A549 (cell line): ENCODE data around the gene HARBI1. TPM values are rescaled to one million over a fixed set of nuclear protein-coding genes. Genes with fewer than 3 reads are reported as not detected.

Source experiments
- ATAC-seq, 2 experiments: fragments of 200-7000 bp in 1 of 2; fragments of >200 bp in 1 of 2; cut with Nextera tagmentation in 1 of 2; cut with Tn5 transposase in 1 of 2; 3 replicates each; pipeline versions ENCODE4 v1.8.0 to v1.9.1; 2018 to 2020; ENCODE audit warnings: mild to moderate bottlenecking in 1 of 2, moderate library complexity in 1 of 2
- CTCF ChIA-PET: fragments of 300-600 bp; sonication (Branson Sonifier 250); formaldehyde crosslinking; extraction: SDS; loops from one replicate; lab custom pipeline; 2021; ENCODE audit warnings: antibody characterized with exemption, inconsistent platforms; lab: Yijun Ruan, JAX
- POLR2A ChIA-PET: fragments of 350-600 bp; formaldehyde crosslinking; extraction: SDS; loops from one replicate; lab custom pipeline; 2021; ENCODE audit warnings: antibody characterized with exemption, inconsistent platforms; lab: Yijun Ruan, JAX
- DNase-seq, 2 experiments: peaks; one replicate each; pipeline versions ENCODE4 v3.0.0 to v3.0.0-alpha.2; 2011 to 2016; ENCODE audit warnings: low read depth in 1 of 2, low spot score in 1 of 2
- FAIRE-seq: peaks from 2 replicates; lab custom pipeline; 2011; peaks lifted over from hg19 to GRCh38; lab: Jason Lieb, UNC
- H3K27ac ChIP-seq, 2 experiments: fragments of >200 bp; sonication (Bioruptor Twin); formaldehyde crosslinking; 3 replicates each; pipeline ENCODE4 v1.5.1; 2016 to 2017
- H3K4me1 ChIP-seq: fragments of >200 bp; sonication (Bioruptor Twin); formaldehyde crosslinking; 3 replicates; pipeline ENCODE4 v1.6.1; 2016
- H3K4me2 ChIP-seq: fragments of >200 bp; sonication (Bioruptor Twin); formaldehyde crosslinking; 3 replicates; pipeline ENCODE4 v1.6.1; 2016
- H3K4me3 ChIP-seq: fragments of >200 bp; sonication (Bioruptor Twin); formaldehyde crosslinking; 3 replicates; pipeline ENCODE4 v1.5.1; 2016
- H3K9me3 ChIP-seq: fragments of >200 bp; sonication (Bioruptor Twin); formaldehyde crosslinking; 3 replicates; pipeline ENCODE4 v1.6.1; 2016
- ATOH8 ChIP-seq: fragments of 250-450 bp; sonication (Bioruptor Pico); IDR thresholded peaks from 2 replicates; pipeline ENCODE4 v1.5.0; 2020; ENCODE audit warnings: low read depth, mild to moderate bottlenecking, moderate library complexity
- CBX2 ChIP-seq: fragments of 200-600 bp; sonication (generic); IDR thresholded peaks from 2 replicates; pipeline ENCODE4 v1.6.1; 2016; ENCODE audit warnings: low read depth, mild to moderate bottlenecking, borderline replicate concordance
- CBX8 ChIP-seq: fragments of 200-600 bp; sonication (generic); IDR thresholded peaks from 2 replicates; pipeline ENCODE4 v1.6.1; 2016
- CEBPB ChIP-seq, 2 experiments: fragments of >200 bp in 1 of 2; sonication (Bioruptor Twin) in 1 of 2; formaldehyde crosslinking in 1 of 2; IDR thresholded peaks; 2 replicates each; pipeline ENCODE4 v1.6.1; 2012 to 2016
- CHD2 ChIP-seq: fragments of 150-350 bp; IDR thresholded peaks from 2 replicates; pipeline ENCODE4 v1.6.1; 2014; ENCODE audit warnings: low read length; ENCODE audit not compliant: partially characterized antibody
- CTCF ChIP-seq: fragments of >200 bp; sonication (Bioruptor Twin); formaldehyde crosslinking; IDR thresholded peaks from 3 replicates; pipeline ENCODE4 v1.5.1; 2016
- ELK1 ChIP-seq: fragments of 150-350 bp; IDR thresholded peaks from 2 replicates; pipeline ENCODE4 v1.6.1; 2014; ENCODE audit warnings: low read depth, mild to moderate bottlenecking, low read length
- EP300 ChIP-seq, 2 experiments: fragments of >200 bp; sonication (Bioruptor Twin); formaldehyde crosslinking; IDR thresholded peaks; 2 replicates in 1 of 2; 3 replicates in 1 of 2; pipeline ENCODE4 v1.6.1; 2016 to 2017
- FOSB ChIP-seq: fragments of 250-450 bp; sonication (Bioruptor Pico); IDR thresholded peaks from 2 replicates; pipeline ENCODE4 v1.5.0; 2020; ENCODE audit warnings: mild to moderate bottlenecking, moderate library complexity
- HMGXB4 ChIP-seq: fragments of 250-450 bp; sonication (Bioruptor Pico); IDR thresholded peaks from 2 replicates; pipeline ENCODE4 v1.5.0; 2021; ENCODE audit warnings: mild to moderate bottlenecking, moderate library complexity, borderline replicate concordance
- HOXB5 ChIP-seq: fragments of 250-450 bp; sonication (Bioruptor Pico); IDR thresholded peaks from 2 replicates; pipeline ENCODE4 v1.5.0; 2020; ENCODE audit warnings: mild to moderate bottlenecking, moderate library complexity
- KDM1A ChIP-seq: fragments of 200-600 bp; sonication (generic); IDR thresholded peaks from 2 replicates; pipeline ENCODE4 v1.6.1; 2016; ENCODE audit warnings: low read depth, mild to moderate bottlenecking
- KDM5A ChIP-seq: fragments of 200-600 bp; sonication (generic); IDR thresholded peaks from 2 replicates; pipeline ENCODE4 v1.6.1; 2016; ENCODE audit warnings: antibody characterized with exemption, mild to moderate bottlenecking
- PBX3 ChIP-seq: IDR thresholded peaks from 2 replicates; pipeline ENCODE4 v1.6.1; 2012
- POLR2A ChIP-seq: IDR thresholded peaks from 2 replicates; pipeline ENCODE4 v1.6.1; 2012; ENCODE audit warnings: mild to moderate bottlenecking, low read length
- RARB ChIP-seq: fragments of 250-450 bp; sonication (Bioruptor Pico); IDR thresholded peaks from 2 replicates; pipeline ENCODE4 v1.8.0; 2021; ENCODE audit warnings: mild to moderate bottlenecking, moderate library complexity
- REST ChIP-seq: fragments of 200-600 bp; sonication (generic); IDR thresholded peaks from 2 replicates; pipeline ENCODE4 v1.6.1; 2016; ENCODE audit warnings: antibody characterized with exemption, mild to moderate bottlenecking, moderate library complexity
- SMC3 ChIP-seq: fragments of >200 bp; sonication (Bioruptor Twin); formaldehyde crosslinking; IDR thresholded peaks from 3 replicates; pipeline ENCODE4 v1.6.1; 2018; ENCODE audit warnings: inconsistent platforms
- WGBS: methylation state at CpG from one replicate; pipeline ENCODE4 v1.1.6; 2017; ENCODE audit errors: missing lambda C conversion rate; 5-methylcytosine and 5-hydroxymethylcytosine counted together
- polyA plus RNA-seq, 4 experiments: library from polyadenylated mRNA; depleted of rRNA in 3 of 4; stranded (reverse); fragments of >200 nt; fragmentation: RNase III in 1 of 4; extraction: RNeasy Plus Mini Kit Qiagen cat#74134 plus additional on column Dnase treatment in 1 of 4; gene quantifications; 2 replicates in 3 of 4; 3 replicates in 1 of 4; pipeline ENCODE4 v1.2.3, GENCODE V29; 2011 to 2017

The HARBI1 gene
- polyA plus RNA-seq, 2 of the 4 experiments (the other 2 are of a cell fraction): 5.6 to 5.7 TPM

- TF ChIP-seq CEBPB (IDR thresholded peaks at IDR 0.05) (no peak), REST (no peak), POLR2A (no peak), EP300 (IDR thresholded peaks at IDR 0.05) (no peak), KDM1A (no peak), CBX8 (no peak), CHD2 (no peak), ELK1 (no peak)
- TF ChIP-seq, all 56 proteins: peak for 0
- no peak overlapping the region for H3K27ac ChIP-seq
- H3K4me1 ChIP-seq: no peaks in the 10 kb centered on the region
- ATAC-seq: no peak
- no peaks in the 10 kb centered on the region for H3K9me3 ChIP-seq
- no peak for DNase-seq
- no peak overlapping the region for H3K4me2 ChIP-seq
- ChIA-PET CTCF (interaction anchor here (1.3 kb wide), 1 partner anchor 11 kb away, joined by 3 read pairs; no protein-coding TSS in a partner anchor), POLR2A (no interaction called here)
- no peak overlapping the region for H3K4me3 ChIP-seq
- no peak for FAIRE-seq
- 91% methylated on average over 5 of the region's 5 CpGs for WGBS
These were observed 34.4 kb downstream of the HARBI1 start for GRCh38 chr11:46582588-46582987.

- Histone ChIP-seq H3K4me3 (no peak overlapping the region), H3K4me1 (peaks cover 4% of the 10 kb centered on the region; the same call in 1 of the 3 replicates), H3K4me2 (no peak overlapping the region), H3K9me3 (no peaks in the 10 kb centered on the region), H3K27ac (no peak overlapping the region)
- ATAC-seq (no peak), DNase-seq (no peak), FAIRE-seq (no peak)
- 95% methylated on average over 1 of the region's 1 CpG for whole genome bisulfite sequencing
- CTCF ChIA-PET: no interaction called here
- POLR2A ChIA-PET: interaction anchor here (1.0 kb wide), 1 partner anchor 17 kb away, joined by 3 read pairs; the partner anchor contains the start of gene AMBRA1
- TF ChIP-seq CTCF (no peak), RARB (no peak), PBX3 (no peak), HMGXB4 (CRISPR knock-in tag) (no peak), SMC3 (no peak), KDM5A (no peak), FOSB (CRISPR knock-in tag) (no peak), ATOH8 (CRISPR knock-in tag) (no peak), CBX2 (no peak), HOXB5 (CRISPR knock-in tag) (no peak)
These were observed 40.0 kb downstream of the HARBI1 start for GRCh38 chr11:46577058-46577457.
